Placental pericyte (primary cell): Measurements from ENCODE around the gene TJP2. TPM values are rescaled to one million over a fixed set of nuclear protein-coding genes. Genes with fewer than 3 reads are reported as not detected.

ENCODE experiments used
- total RNA-seq: library from RNA; depleted of rRNA; stranded (reverse); fragments of >200 nt; gene quantifications from 2 replicates; pipeline ENCODE4 v1.2.3, GENCODE V29; 2012

Gene TJP2
- total RNA-seq = 21.7 and 45.2 TPM in 2 replicates

GRCh38 chr9:69173891-69174615, at the start of gene TJP2:
TSS of gene TJP2 (plus strand) at chr9:69174277. CDS start at chr9:69174373, 96 bp downstream.

Other genes with a start within 250 kb of the TJP2 start
- gene PRKACG, start 160.2 kb upstream of the TJP2 start, total RNA-seq = not detected in 2 replicates
- gene FXN, start 138.5 kb upstream of the TJP2 start, total RNA-seq = 2.8 and 5.0 TPM in 2 replicates
- gene ENTREP1, start 150.9 kb downstream of the TJP2 start, total RNA-seq = 0.14 and 0.22 TPM in 2 replicates